ENCODE measurements around the gene RNU6-1.
A peak's percentile ranks its signal among the peaks of the same experiment; 100 is the strongest.

RNU6-1 gene

DNA sequence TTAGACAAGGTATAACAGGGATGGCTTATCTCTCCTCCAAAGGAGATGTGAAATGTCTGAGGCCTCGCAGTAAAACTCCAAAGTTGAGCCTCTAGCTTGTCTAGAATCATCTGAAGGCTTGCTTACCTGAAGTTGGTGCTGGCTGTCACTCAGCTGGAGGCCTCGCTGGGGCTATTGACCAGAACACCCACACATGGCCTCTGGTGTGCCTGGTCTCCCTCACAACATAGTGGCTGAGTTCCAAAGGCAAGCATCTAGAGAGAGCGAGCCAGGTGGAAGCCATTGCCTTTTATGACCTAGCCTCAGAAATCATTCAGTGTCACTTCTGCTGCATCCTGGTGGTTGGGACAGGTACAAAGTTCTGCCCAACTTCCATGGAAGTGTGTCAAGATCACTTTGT lies 17.4 kb upstream of the RNU6-1 start:
- DNase-seq (ENCODE audit: low read depth): no peak

DNA sequence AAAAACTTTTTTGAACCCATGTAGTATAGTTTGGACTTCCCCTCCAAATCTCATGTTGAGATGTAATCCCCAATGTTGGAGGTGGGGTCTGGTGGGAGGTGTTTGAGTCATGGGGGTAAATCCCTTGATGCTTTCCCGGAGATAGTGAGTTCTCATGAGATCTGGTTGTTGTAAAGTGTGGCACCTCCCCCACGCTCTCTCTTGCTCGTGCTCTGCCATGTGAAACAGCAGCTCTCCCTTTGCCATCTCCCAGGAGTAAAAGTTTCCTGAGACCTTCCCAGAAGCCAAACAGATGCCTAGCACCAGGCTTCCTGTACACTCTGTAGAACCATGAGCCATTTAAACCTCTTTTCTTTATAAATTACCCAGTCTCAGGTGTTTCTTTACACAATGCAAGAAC lies 16.0 kb upstream of the RNU6-1 start:
- DNase-seq (ENCODE audit: low read depth): no peak

DNA sequence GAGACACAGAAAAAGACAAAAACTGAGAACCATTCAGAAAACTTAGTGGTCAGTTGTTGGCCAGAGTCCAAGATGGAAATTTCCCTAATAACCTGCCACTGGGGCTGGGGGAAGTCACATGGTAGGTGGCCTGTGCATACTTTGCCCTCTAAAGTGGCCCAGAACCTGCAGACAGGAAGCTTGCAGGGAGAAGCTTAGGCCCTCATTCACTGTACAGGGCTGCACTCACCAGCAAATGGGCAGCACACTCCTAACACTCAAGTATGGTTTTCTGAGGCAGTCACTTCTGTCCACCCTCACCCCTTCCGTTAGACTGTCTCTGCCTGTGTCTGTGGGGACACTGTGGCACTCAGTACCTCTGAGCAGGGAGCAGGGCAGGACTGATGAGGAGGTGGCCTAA lies 14.5 kb upstream of the RNU6-1 start:
- DNase-seq (ENCODE audit: low read depth): no peak

DNA sequence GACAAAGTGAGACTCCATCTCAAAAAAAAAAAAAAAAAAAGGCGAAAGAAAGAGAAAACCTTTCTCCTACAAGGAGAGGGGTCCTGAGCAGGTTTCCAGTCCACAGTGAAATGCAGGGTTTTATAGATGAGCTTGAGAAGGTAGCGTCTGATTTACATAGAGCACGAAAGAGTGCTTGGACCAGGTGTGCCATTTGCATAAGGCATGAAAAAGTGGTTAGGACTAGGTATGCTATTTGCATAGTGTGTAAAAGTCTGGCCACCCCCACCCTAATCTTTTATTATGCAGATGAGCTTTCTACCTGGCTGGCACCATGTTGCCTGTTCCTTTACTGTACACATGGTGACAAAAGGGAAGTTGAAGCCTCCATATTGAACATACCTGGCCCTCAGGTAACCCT lies 13.6 kb upstream of the RNU6-1 start:
- no peak for DNase-seq (ENCODE audit: low read depth)

DNA sequence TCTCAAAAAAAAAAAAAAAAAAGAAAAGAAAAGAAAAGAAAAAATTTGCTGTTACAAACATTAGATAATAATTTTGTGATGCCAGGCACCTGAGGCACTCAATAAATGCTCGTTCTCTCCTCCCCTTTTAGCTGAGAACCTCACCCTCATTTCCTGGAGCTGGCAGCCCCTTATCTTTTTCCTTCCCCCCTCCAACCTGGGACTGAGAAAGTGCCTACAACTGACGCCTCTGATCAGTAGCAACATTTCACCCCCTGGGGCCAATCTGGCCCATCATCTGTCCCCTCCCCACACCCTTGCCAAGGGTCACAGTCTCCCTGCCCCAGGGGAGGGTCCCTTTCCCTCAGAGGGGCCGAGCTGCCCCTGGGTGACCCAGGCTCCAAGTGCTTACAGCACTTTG lies 12.6 kb upstream of the RNU6-1 start:
- no peak for DNase-seq (ENCODE audit: low read depth)

DNA sequence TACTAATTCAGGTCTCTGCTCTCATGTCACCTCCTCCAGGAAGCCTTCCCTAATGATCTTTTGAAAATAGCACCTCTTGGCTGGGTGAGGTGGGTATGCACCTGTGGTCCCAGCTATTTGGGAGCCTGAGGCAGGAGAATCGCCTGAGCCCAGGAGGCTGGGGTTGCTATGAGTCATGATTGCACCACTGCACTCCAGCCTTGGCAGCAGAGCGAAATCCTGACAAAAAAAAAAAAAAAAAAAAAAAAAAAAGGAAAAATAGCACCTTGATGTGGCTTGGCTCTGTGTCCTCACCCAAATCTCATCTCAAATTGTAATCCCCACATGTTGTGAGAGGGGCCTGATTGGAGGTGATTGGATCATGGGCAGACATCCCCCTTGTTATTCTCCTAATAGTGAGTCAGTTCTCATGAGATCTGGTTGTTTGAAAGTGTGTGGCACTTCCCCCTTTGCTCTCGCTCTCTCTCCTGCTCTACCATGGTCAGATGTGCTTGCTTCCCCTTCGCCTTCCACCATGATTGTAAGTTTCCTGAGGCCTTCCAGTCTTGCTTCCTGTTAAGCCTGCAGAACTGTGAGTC lies 11.2 kb upstream of the RNU6-1 start:
- no peak for DNase-seq (ENCODE audit: low read depth)

DNA sequence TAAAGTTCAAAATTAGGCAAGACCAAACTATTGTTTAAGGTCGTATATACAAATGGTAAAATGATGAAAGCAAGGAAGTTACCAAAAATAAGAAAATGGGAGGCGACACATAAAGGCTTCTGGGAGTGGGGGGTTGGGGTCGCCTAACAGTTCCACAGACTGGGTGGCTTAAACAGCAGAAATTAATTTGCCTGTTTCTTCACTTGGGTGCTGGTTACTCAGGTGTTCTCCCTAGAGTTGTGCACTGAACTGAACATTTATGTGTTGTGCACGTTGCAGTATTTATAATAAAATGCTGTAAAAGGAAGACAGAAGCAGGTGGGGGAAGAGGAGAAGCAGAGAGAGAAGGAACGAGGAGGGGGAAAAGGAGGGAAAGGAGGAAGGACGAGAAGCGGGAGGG lies 10.5 kb upstream of the RNU6-1 start:
- no peak for DNase-seq (ENCODE audit: low read depth)

DNA sequence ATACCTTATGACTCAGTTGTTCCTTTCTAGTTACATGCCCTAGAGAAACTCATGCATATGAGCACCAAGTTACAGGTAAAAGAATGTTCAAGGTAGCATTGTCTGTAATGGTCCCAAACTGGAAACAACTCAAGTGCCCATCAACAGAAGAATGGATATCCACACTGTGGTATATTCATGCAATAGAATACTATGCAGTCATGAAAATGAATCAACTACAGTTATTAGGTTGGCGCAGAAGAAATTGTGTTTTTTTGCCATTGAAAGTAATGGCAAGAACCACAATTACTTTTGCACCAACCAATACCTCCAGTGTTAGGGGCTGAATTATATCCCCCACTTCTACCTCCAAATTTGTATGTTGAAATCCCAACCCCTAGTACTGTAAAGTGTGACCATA lies 9.7 kb upstream of the RNU6-1 start:
- DNase-seq (ENCODE audit: low read depth): no peak

DNA sequence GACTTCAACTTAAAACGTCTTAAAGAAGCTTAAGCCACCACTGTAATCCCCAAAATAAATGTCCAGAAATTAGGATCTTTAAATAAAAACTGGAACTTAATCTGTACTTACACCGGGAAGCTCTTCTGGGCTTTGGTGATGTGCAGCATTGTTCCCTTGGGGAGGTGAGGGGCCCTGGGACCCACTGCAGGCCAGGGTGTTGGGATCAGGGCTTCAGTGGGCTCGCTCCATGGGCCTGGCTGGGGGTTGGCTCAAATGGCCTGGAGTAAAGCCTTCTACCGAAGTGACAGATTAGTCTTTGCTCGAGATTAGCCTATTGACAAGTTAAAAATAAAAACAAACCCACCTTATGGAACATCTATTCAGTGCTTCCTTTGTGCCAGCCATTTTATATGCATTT lies 6.1 kb upstream of the RNU6-1 start:
- no peak for DNase-seq (ENCODE audit: low read depth)

DNA sequence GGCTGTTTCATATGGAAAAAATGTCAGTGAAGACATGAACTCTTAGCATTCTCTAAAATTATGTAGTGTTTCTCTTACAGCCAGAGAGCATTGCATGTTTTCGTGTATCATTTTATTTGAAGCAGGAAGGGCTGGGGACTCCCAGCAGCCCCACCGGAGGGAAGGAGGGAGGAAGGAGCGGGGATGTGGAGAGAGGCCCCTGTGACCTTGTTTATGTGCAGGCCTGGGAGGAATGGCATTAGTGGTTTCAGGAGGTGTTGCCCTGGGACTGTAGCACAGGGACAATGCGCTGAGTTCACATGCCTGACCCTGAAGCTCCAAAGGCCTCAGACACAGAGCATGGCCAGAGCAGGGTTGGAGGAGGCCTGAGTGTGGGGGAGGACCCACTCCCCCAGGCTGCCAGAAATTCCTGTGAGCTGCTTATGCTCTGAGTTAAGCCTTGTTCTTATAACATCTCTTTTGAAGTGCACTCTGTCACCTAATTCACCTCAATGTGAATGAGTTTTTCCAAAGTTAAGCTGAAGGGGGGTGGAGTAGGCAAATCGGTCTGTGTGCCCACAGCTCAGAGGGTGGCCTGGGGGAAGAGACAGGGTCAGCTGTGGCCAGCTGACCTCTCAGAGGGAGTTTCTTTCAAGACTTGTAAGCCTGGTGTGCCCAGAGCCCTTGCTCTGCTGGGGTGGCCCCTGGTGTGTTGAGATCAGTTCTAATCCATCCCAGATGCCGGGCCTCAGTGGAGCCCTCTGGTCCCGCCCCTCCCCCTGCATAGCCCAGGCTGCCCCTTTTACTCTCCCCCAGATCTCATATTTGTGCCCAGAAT lies 3.9 kb upstream of the RNU6-1 start:
- no peak for DNase-seq (ENCODE audit: low read depth)

DNA sequence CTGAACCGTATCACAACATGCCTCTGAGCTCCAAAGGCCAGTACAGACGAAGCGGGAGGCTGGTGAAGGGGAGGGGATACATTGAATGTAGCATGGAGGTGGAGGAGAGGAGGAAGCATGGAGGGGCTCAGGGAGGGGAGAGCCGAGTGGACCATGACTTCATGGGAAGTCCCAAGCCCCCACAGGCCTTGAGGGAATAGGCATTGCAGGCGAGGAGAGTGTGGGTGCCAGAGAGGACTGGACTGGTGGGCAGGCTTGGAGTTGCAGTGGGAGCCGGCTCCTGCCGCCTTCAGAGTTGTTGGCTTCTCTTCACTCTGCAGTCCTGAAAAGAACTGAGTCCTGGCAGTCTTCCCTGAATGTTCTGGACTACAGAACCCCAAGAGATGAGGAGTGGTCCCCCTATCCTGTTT lies 3.3 kb upstream of the RNU6-1 start:
- no peak for DNase-seq (ENCODE audit: low read depth)

DNA sequence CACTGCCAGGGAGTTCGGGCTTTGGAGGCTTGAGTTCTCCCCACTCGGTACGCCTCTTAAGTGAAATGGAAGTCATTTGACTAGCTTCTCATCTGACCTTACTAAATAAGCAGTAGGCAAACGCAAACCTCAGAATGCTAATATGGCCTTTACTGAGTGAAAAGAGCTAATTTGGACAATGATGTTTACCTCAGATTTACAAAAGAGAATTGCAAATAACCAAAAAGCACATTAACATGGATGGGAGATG lies 1.6 kb upstream of the RNU6-1 start:
- no peak for DNase-seq (ENCODE audit: low read depth)

DNA sequence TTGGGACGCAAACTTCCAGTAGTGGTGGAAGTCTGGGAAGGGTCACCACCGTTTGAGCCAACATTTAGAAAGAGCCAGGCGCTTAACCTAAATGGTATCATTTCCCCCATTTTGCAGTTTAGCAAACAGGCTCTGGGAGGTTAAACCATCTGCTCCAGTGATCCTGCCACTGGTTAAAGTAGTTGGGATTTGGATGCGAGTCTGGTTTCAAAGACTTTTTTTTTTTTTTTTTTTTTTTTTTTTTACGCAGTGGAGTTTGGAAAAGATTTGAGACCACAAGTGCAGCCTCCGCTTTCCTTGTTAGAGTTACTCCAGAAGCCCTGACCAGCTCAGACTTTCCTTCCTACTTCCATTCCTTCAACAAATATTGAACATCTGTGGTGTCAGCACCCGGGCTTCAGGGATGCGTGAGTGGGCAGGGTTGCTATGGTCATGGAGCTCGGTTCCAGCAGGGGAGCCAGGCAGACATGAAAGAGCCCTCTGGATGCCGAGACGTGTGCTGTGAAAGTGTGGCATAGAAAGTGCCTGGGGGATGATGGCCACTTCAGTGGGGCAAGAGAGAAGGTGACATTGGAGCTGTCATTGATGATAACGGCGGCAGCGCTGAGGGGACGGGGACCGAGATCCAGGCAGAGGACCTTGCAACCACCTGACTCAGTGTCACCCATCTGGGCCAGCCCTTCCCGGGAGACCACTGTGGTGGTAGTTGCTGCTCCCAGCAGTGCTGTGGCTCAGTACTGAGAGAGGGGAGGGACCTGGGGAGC lies 1.1 kb upstream of the RNU6-1 start:
- DNase-seq (ENCODE audit: low read depth): no peak

DNA sequence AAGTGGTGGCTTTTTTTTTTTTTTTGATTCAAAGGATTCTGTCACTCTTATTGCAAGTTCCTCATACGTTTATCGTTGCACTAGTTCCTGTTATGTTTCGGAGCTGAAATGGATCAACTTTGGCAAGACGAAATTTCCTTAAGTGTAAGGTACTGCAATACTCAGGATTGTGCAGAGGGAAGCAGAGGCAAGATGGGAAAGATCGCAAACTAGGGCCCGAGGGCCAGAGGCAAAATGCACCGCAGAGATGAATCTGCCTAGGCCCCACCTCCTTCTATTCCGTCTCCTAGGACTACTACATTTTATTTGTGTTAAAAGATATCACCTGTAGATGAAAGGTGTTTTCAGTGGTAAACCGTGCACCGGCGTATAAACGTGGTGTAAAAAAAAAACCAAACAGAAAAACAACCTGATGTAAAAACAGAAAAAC lies 331 bp downstream of the RNU6-1 start:
- no peak for DNase-seq (ENCODE audit: low read depth)

DNA sequence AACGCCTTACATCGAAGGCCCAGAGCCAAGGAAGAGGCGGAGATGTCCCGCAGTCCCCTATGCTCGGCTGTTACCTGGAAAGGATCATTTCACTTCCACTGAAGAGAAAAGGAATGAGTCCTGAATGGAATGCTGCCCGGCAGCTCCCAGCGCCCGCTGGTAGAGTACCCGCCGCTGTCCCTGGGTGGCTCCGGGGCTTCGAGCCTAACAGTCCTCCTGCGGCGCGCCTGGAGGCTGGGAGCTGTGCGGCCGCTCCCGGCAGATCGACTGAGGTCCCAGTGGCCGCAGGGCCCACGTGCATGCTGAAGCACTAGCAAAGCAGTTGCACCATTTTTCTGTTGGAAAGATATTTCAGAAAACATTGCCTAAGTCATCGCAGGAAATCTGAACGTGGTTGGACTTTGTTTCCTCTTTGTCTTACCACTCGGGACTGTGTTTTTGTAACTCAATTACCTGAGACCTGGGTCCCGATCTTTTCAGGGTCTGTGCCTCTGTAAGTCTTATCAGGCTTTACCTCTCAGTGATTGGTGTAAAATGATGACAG lies 984 bp downstream of the RNU6-1 start:
- DNase-seq (ENCODE audit: low read depth): no peak

DNA sequence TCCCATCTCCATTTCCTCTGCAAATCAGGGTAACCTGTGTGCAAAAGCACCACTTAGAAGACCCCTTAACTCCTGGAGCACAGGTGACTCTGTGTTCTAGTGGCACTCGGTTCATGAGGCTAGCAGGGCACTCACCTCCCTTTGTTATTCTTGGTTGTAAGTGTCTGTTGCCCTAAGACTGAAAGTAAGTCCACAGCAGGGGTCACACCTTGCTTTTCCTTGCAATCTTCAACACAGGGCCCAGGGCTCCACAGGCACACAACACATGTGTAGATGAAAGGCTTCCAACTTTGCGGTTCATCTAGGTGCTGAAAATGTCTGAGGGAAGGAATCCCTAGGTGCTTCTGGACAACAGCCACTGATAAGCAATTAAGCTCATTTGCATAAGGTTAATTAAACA lies 2.9 kb downstream of the RNU6-1 start:
- no peak for DNase-seq (ENCODE audit: low read depth)

DNA sequence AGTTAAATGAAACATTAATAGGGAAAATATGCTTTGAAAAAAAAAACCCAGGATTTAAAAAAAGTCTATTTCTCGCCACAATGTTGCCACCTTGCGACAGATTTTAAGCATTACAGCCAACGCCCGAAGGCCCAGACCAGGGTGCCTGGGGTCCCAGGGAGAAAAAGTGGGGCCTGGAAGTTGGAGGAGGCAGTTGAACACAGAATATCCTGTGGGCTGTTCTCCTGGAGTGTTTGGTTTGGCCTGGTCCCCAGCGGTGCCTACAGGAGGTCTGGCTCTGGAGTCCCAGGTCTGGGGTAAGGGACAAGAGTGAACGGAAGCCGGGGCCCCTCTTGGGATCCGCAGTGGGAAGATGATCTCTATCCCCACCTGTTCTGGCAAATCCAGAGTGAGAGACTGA lies 3.4 kb downstream of the RNU6-1 start:
- DNase-seq (ENCODE audit: low read depth): peak; percentile 37

DNA sequence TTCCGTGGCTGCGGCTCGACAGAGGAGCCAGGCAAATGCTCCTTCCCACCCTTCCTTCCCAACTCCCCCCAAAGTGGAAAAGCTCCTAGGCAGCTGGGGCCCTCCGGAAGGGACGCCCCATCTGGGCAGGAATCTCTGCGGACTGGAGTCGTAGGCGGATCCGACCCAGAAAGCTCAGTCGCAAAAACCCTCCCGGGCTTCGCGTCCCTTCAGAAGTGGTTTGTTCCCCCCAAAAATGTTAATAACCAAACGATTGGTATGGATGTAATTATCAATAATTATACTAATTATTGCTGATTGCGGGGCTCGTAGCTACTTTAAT lies 3.8 kb downstream of the RNU6-1 start:
- DNase-seq (ENCODE audit: low read depth): no peak

DNA sequence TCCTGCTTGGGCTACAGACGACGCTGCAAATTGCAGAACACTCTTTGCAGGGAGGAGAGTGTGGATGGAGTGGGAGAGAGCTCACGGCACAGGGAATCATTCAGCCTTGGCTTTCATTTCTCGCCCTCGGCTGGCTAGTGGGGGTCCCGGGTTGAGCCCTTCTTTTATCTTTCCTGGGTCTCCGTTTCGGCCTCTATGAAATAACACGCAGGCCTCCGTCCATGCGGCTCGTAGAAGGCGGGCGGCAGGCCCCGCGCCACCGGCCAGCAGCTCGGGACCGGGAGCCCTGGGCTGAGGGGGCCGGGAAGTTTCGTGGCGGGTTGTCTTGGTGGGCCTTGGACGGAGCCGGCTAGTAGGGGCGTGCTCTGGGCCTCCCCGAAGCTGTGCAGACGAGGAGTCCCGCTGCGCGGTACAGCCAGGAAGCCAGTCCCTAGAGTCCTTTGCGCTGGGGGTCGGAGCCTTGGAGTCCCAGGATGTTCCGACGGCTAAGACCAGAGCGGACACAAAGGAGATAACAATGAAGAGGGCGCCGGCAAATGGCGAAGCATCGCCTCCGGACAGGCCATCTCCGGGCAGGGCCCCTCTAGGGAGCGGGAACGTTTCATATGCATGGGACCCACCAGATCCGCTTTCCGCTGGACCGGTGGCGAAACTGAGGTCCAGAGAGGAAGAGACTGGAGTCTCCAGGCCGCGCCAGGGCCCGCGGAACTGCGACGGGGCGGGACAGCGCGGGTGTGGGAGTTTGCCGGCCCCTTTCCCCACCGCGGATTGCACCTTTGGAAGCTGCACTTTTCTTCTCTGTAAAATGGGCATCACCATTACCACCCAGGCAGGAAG lies 4.3 kb downstream of the RNU6-1 start:
- no peak for DNase-seq (ENCODE audit: low read depth)

DNA sequence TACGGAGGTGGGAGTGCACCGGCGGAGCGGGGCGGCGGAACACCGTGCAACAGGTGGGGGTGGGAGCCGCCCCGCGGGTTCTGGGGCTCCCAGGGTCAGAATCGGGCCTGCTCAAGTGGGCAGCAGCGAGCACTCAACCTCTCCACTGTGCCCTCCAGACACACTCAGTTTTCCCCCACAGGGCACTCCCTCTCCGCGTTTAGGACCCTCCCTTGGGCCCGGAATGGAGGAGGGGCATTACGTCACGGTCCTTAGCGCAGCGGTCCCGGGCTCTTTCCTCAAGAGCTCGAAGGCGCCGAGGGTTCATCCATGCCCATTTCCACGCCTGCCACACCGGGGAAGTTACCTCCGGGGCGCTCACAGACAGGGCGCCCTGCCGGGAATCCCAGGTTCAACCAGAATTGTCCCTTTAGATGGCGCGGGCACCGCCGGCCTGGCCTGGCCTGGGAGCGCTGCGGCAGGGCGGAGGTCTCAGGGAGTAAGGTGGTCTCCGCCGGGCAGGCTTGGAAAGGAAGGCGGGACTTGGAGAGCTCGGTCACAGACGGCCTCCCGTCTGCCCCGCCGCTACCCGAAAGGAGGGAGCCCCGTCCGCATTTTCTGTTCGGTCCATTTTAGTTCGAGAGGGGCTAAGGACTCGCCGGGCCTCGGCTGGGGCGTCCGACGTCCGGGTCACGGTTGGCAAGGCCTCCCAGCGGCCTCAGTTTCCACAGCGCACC lies 5.1 kb downstream of the RNU6-1 start:
- DNase-seq (ENCODE audit: low read depth): no peak

DNA sequence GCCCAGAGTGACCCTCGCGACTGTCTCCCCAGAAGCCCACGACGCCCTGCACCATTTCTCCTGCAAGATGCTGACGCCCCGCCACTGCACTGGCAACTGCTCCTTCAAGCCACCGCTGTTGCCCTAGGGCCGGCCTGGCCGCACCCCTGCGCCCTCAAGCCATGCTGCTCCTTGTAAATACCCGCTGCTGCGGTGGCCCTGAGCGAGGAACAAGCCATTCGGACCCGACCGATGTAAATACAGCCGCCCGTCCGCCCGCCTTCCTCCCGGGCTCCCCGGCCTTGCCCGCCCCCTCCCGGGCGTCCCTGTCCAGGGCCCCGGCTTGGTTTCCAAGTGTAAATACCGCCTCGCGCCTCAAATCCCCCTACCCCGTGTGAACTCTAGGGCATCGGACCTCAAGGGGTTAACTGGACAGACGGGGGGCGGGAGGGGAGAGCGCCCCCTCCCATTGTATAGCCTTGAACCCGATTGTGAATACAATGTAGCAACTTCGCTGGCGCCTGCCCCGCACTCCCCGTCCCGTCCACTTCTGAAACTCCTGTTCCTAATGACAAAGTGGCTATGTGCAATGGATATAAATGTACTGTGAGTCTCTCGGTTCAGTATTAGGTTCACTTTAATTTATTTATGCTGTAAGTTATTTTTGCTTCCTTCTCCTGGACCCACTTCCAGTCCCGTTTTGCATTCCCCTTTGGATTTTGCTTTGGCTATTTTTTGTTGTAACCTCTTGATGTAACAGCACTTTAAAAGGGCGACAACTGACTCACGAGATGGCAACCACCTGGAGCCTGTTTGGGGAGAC lies 5.9 kb downstream of the RNU6-1 start:
- DNase-seq (ENCODE audit: low read depth): no peak

All from stimulated activated CD4-positive, alpha-beta T cell treated with anti-CD3 and anti-CD28 coated beads, Interleukin-2, amount 100 ng/mL, for 4 hours (primary cell).